ENCODE results near the gene SEPTIN10.
"Not testable (repeated sequence)": the region's sequence is repeated elsewhere in the genome, so short reads cannot be mapped to it uniquely, and the experiment has no call there.

Gene SEPTIN10

DNA sequence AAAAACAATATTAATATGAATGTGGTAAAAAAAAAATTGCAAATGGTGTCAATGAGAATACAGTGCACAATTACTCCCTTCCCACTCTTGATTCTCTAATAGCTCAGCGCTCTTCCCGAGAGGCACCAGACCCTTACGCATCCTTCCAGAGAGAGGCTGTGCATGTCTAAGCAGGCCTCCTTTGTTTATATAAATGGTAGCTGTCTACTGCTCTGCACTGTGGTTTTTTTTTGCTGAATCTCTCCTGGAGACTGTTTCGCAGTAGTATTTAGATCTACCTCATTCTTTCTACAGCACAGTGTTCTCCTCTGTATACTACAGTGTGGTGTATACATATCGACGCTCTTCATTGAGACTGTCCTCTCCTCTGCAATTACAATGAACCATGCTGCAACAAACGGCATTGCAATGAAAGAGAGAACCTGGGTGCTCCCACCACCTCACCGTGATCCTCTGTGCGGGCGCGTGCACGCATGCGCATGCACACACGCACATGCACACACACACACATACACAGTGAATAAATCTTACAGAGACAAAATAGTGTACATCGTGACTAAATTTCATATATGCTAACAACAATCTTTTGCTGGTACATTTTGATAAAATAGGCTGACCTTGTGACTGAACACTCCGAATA, 19.4 kb downstream of the SEPTIN10 start:
- 92% methylated on average over 16 of the region's 16 CpGs for WGBS
- no peaks in the 10 kb centered on the region for H3K4me1 ChIP-seq (ENCODE audit: insufficient read depth, low read length)

DNA sequence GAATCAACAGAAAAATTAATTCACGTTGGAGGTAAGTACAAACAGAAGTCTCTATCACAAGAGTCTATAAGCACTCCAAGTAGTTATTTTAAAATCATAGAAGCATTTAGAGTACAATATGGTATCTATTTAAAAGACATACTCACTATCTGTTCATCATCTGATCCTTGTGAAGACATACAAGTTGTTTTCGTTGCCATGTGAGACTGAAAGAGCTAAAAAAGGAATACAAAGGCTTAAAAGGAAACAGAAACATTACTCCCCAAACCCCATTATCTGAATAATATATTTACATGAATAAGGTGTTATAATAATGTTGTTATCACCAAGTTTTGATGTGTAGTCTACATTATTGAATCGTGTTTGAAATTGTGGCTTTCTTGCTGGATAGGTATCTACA, 20.9 kb downstream of the SEPTIN10 start:
- Histone ChIP-seq H3K9ac (ENCODE audit: low read depth, low read length) (no peak overlapping the region), H3K9me3 (ENCODE audit: insufficient read depth, low read depth, low read length) (no peaks in the 10 kb centered on the region), H3K4me1 (ENCODE audit: insufficient read depth, low read length) (no peaks in the 10 kb centered on the region), H3K27ac (ENCODE audit: low read depth, low read length) (no peak overlapping the region), H3K36me3 (ENCODE audit: insufficient read depth, low read length) (peaks cover 19% of the 10 kb centered on the region; the same call in 1 of the 2 replicates), H3K4me3 (ENCODE audit: low read length) (no peak overlapping the region), H3K27me3 (ENCODE audit: insufficient read depth, low read length) (no peaks in the 10 kb centered on the region)
- WGBS, result no CpG with 5 or more reads among the region's 3 CpGs

More for the DNA sequence above, 19.4 kb downstream of the SEPTIN10 start:
- Histone ChIP-seq H3K36me3 (ENCODE audit: insufficient read depth, low read length) (peaks cover 19% of the 10 kb centered on the region; the same call in 1 of the 2 replicates), H3K27me3 (ENCODE audit: insufficient read depth, low read length) (no peaks in the 10 kb centered on the region), H3K27ac (ENCODE audit: low read depth, low read length) (no peak overlapping the region), H3K9ac (ENCODE audit: low read depth, low read length) (no peak overlapping the region), H3K4me3 (ENCODE audit: low read length) (no peak overlapping the region), H3K9me3 (ENCODE audit: insufficient read depth, low read depth, low read length) (no peaks in the 10 kb centered on the region)

DNA sequence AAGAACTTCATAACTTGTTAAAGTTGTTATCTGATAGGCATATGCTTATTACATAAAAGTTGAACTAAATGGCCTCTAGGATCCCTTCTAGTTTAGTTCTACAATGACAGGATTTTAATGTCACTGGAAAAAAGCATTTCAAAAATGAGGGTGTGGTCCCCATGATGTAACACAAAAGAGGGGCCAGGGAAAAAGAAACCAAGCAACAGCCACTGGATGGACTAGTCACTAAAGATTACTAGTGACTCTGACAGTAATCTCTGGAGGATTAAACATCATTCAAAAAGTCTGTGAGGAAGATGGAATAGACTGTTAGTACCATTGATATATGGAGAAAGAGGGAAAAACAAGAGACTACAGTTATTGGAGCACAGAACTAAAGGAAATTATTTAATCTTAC, 22.6 kb downstream of the SEPTIN10 start:
- H3K36me3 ChIP-seq (ENCODE audit: insufficient read depth, low read length), result peaks cover 20% of the 10 kb centered on the region; the same call in 1 of the 2 replicates
- H3K27me3 ChIP-seq (ENCODE audit: insufficient read depth, low read length), result no peaks in the 10 kb centered on the region

DNA sequence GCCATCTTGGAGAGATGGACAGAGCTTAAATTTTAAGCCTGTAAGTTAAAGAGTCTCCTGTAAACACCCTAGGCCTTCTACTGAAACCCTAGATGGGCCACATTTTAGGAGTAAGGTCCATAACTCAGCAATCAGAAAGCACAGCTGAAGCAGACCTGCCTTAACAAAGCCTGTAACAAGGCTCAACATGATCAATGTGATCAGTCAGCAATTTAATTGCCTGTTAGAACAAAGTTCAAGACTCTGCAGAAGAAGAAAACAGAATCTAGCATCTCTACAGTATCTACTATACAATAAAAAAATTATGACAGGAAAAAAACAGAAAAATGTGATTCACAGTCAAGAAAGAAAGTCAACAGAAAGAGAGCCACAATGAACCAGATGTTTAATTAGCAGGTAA, 27.1 kb downstream of the SEPTIN10 start:
- Histone ChIP-seq H3K4me3 (ENCODE audit: low read length) (no peak overlapping the region), H3K9ac (ENCODE audit: low read depth, low read length) (no peak overlapping the region), H3K9me3 (ENCODE audit: insufficient read depth, low read depth, low read length) (no peaks in the 10 kb centered on the region), H3K27ac (ENCODE audit: low read depth, low read length) (no peak overlapping the region), H3K27me3 (ENCODE audit: insufficient read depth, low read length) (no peaks in the 10 kb centered on the region), H3K4me1 (ENCODE audit: insufficient read depth, low read length) (no peaks in the 10 kb centered on the region), H3K36me3 (ENCODE audit: insufficient read depth, low read length) (peaks cover 35% of the 10 kb centered on the region)

More for the DNA sequence above, 22.6 kb downstream of the SEPTIN10 start:
- Histone ChIP-seq H3K9me3 (ENCODE audit: insufficient read depth, low read depth, low read length) (no peaks in the 10 kb centered on the region), H3K9ac (ENCODE audit: low read depth, low read length) (no peak overlapping the region), H3K4me1 (ENCODE audit: insufficient read depth, low read length) (no peaks in the 10 kb centered on the region), H3K27ac (ENCODE audit: low read depth, low read length) (no peak overlapping the region), H3K4me3 (ENCODE audit: low read length) (no peak overlapping the region)

DNA sequence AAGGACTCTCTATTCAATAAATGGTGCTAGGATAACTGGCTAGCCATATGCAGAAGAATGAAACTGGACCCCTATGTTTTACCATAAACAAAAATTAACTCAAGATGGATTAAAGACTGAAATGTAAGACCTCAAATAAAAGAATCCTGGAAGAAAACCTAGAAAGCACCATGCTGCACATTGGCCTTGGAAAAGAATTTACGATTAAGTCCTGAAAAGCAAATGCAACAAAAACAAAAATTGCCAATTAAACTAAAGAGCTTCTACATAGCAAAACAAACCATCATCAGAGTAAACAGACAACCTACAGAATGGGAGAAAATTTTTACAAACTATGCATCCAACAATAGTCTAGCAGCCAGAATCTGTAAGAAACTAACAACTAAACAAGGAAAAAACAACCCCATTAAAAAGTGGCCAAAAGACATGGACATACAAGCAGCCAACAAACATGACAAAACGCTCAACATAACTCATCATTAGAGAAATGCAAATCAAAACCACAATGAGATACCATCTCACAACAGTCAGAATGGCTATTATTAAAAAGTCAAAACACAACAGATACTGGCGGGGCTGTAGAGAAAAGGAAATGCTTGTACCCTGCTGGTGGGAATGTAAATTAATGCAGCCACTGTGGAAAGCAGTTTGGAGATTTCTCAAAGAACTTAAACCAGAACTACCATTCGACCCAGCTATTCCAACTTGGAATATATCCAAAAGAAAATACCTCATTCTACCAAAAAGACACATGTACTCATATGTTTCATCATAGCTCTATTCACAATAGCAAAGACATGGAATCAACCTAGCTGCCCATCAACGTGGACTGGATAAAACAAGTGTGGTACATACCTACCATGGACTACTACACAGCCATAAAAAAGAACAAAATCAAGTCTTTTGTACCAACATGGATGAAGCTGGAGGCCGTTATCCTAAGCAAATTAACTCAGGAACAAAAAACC, 30.6 kb downstream of the SEPTIN10 start:
- no peak overlapping the region for H3K4me3 ChIP-seq (ENCODE audit: low read length)
- no peaks in the 10 kb centered on the region for H3K27me3 ChIP-seq (ENCODE audit: insufficient read depth, low read length)
- peaks cover 27% of the 10 kb centered on the region for H3K36me3 ChIP-seq (ENCODE audit: insufficient read depth, low read length)
- no peak overlapping the region for H3K27ac ChIP-seq (ENCODE audit: low read depth, low read length)
- 86% methylated on average over 6 of the region's 6 CpGs for WGBS
- no peaks in the 10 kb centered on the region for H3K9me3 ChIP-seq (ENCODE audit: insufficient read depth, low read depth, low read length)
- no peak overlapping the region for H3K9ac ChIP-seq (ENCODE audit: low read depth, low read length)
- H3K4me1 ChIP-seq (ENCODE audit: insufficient read depth, low read length), result no peaks in the 10 kb centered on the region

DNA sequence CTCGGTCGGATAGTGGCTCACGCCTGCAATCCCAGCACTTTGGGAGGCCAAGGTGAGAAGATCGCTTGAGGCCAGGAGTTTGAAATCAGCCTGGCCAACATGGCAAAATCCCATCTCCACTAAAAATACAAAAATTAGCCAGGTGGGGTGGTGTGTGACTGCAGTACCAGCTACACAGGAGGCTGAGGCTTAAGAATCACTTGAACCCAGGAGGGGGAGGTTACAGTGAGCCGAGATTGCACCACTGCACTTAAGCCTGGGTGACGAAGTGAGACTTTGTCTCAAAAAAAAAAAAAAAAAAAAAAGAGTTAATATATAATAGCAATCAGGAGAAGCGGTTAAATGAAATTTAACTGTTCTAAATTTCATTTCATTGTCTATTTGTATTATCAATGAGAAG, 36.1 kb downstream of the SEPTIN10 start:
- not testable (repeated sequence) for H3K4me1 ChIP-seq (ENCODE audit: insufficient read depth, low read length); H3K4me3 ChIP-seq (ENCODE audit: low read length); H3K9me3 ChIP-seq (ENCODE audit: insufficient read depth, low read depth, low read length); H3K27me3 ChIP-seq (ENCODE audit: insufficient read depth, low read length); H3K27ac ChIP-seq (ENCODE audit: low read depth, low read length); H3K9ac ChIP-seq (ENCODE audit: low read depth, low read length)
- 92% methylated on average over 1 of the region's 7 CpGs for WGBS
- H3K36me3 ChIP-seq (ENCODE audit: insufficient read depth, low read length), result peaks cover 21% of the 10 kb centered on the region

DNA sequence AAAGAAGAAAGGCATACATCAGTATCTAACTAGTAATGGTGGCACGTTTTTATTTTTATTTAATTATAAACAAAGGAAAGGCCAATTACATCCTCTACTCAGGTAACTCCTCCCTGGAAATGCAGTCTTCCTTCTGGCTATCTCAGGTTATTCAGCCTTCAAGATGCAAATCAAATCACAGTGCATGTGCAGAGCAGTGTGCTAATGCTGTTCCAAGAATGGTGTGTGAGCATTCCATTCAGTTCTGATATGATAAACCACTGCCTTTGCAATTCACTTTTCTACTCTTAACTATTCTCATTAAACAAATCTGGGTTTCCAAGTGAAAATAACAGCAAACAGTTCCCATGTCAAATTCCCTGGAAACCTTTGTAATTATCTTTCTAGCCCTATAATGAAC, 38.4 kb downstream of the SEPTIN10 start:
- Histone ChIP-seq H3K4me1 (ENCODE audit: insufficient read depth, low read length) (no peaks in the 10 kb centered on the region), H3K9ac (ENCODE audit: low read depth, low read length) (no peak overlapping the region), H3K27ac (ENCODE audit: low read depth, low read length) (no peak overlapping the region), H3K4me3 (ENCODE audit: low read length) (no peak overlapping the region), H3K27me3 (ENCODE audit: insufficient read depth, low read length) (no peaks in the 10 kb centered on the region), H3K9me3 (ENCODE audit: insufficient read depth, low read depth, low read length) (no peaks in the 10 kb centered on the region), H3K36me3 (ENCODE audit: insufficient read depth, low read length) (peaks cover 32% of the 10 kb centered on the region)
- no CpG with 5 or more reads among the region's 1 CpG for WGBS

DNA sequence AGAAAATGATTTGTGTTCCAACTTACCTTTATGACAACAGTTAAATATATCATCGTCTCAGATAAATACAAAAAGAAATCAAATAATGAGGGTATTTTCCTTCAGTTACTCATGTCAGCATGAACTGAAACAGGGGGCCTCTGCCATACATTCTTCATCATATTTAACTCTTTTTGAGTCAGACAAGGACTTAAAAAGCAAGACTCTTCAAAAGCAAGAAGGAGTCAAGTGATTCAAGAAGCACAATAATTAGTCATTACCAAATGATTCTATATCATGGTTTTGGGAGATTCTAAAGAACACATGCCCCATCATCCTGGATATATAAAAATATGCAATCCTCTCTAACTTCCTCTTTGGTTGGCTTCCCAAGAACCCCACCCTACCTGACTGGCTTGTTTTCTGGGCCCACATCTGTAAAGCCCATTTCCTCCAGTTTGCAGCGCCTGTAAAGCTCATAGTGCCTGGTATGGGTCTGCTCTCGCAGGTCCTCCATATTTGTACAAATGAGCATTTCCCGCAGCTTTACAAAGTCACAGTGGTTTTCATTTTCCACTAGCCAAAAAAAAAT, 49.7 kb downstream of the SEPTIN10 start:
- H3K27ac ChIP-seq (ENCODE audit: low read depth, low read length), result no peak overlapping the region
- H3K4me1 ChIP-seq (ENCODE audit: insufficient read depth, low read length), result no peaks in the 10 kb centered on the region
- H3K9ac ChIP-seq (ENCODE audit: low read depth, low read length), result no peak overlapping the region
- no peak overlapping the region for H3K4me3 ChIP-seq (ENCODE audit: low read length)
- WGBS, result 99% methylated on average over 3 of the region's 4 CpGs
- H3K27me3 ChIP-seq (ENCODE audit: insufficient read depth, low read length), result no peaks in the 10 kb centered on the region
- H3K36me3 ChIP-seq (ENCODE audit: insufficient read depth, low read length), result peaks cover 76% of the 10 kb centered on the region
- H3K9me3 ChIP-seq (ENCODE audit: insufficient read depth, low read depth, low read length), result no peaks in the 10 kb centered on the region

DNA sequence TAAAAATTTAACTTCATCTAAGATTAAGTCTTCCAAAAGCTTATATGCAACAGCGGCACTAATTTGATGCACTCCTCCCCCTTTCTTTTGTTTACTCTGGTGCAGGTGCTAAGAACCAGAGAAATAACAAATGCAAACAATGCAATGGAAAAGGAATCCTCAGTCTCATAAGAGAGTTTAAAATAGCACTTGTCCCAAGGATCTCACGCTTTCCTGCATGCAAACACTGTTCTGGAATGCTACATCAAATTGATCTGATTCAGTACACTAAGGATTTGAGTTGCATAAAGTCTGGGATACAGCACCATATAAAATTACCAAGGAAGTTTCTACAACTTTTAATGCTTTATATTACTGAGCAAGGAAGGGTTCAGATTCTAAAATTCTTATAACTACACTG, 50.5 kb downstream of the SEPTIN10 start:
- Histone ChIP-seq H3K27me3 (ENCODE audit: insufficient read depth, low read length) (no peaks in the 10 kb centered on the region), H3K36me3 (ENCODE audit: insufficient read depth, low read length) (peaks cover 77% of the 10 kb centered on the region), H3K9me3 (ENCODE audit: insufficient read depth, low read depth, low read length) (no peaks in the 10 kb centered on the region), H3K27ac (ENCODE audit: low read depth, low read length) (no peak overlapping the region), H3K4me1 (ENCODE audit: insufficient read depth, low read length) (peaks cover 2% of the 10 kb centered on the region; the same call in 1 of the 2 replicates), H3K9ac (ENCODE audit: low read depth, low read length) (no peak overlapping the region), H3K4me3 (ENCODE audit: low read length) (no peak overlapping the region)
- WGBS, result 44% methylated on average over 2 of the region's 2 CpGs

DNA sequence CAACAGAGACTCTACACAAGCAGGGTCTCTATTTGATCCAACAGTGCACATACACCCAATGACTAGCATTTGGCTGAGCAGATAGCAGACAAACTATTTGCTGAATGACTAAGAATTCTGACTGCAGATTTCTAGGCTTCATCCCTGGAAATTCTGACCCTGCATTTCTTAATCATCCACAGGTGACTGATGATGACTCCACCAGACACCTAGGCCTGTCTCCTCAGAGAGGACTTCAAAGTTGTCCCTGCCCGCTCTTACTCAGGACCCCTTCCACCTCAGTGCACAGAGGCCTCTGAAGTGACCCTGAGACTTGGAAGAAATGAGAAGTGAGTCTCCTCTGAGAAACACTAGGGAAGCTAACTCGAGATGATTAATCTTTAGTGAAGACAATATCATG, 51.3 kb downstream of the SEPTIN10 start:
- Histone ChIP-seq H3K9ac (ENCODE audit: low read depth, low read length) (no peak overlapping the region), H3K4me3 (ENCODE audit: low read length) (no peak overlapping the region), H3K36me3 (ENCODE audit: insufficient read depth, low read length) (peaks cover 70% of the 10 kb centered on the region), H3K27me3 (ENCODE audit: insufficient read depth, low read length) (no peaks in the 10 kb centered on the region), H3K4me1 (ENCODE audit: insufficient read depth, low read length) (peaks cover 3% of the 10 kb centered on the region; the same call in 1 of the 2 replicates), H3K27ac (ENCODE audit: low read depth, low read length) (no peak overlapping the region), H3K9me3 (ENCODE audit: insufficient read depth, low read depth, low read length) (no peaks in the 10 kb centered on the region)
- WGBS, result 99% methylated on average over 2 of the region's 2 CpGs

DNA sequence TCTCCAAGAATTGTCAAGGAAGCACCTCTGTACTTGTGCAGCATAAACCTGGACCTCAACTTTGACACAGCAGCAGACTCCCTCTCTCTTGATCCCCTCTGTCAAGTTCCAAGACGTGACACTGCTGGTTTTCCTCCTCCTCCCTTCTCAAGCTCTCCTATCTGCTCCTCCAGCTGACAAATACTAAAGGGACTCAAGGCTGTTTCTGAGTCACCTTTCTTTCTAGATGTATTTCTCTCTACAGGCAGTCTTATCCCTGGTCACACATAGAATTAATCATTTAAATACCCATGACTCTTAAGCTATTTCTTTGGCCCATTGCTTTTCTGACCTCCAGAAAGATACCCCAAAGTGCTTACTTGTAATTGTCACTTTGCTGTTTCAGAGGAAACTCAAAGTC, 53.5 kb downstream of the SEPTIN10 start:
- H3K27ac ChIP-seq (ENCODE audit: low read depth, low read length), result no peak overlapping the region
- no peaks in the 10 kb centered on the region for H3K27me3 ChIP-seq (ENCODE audit: insufficient read depth, low read length)
- H3K9ac ChIP-seq (ENCODE audit: low read depth, low read length), result no peak overlapping the region
- H3K4me1 ChIP-seq (ENCODE audit: insufficient read depth, low read length), result peaks cover 3% of the 10 kb centered on the region; the same call in 1 of the 2 replicates
- H3K36me3 ChIP-seq (ENCODE audit: insufficient read depth, low read length), result peaks cover 55% of the 10 kb centered on the region
- 88% methylated on average over 1 of the region's 1 CpG for WGBS
- no peak overlapping the region for H3K4me3 ChIP-seq (ENCODE audit: low read length)
- no peaks in the 10 kb centered on the region for H3K9me3 ChIP-seq (ENCODE audit: insufficient read depth, low read depth, low read length)
